Measurements from ENCODE around the gene IL1A. TPM values are rescaled to one million over a fixed set of nuclear protein-coding genes. Genes with fewer than 3 reads are reported as not detected.

Gene IL1A
- total and polyA plus RNA-seq, 2 experiments from 2014 or later: 1.4 to 2.3 TPM

DNA sequence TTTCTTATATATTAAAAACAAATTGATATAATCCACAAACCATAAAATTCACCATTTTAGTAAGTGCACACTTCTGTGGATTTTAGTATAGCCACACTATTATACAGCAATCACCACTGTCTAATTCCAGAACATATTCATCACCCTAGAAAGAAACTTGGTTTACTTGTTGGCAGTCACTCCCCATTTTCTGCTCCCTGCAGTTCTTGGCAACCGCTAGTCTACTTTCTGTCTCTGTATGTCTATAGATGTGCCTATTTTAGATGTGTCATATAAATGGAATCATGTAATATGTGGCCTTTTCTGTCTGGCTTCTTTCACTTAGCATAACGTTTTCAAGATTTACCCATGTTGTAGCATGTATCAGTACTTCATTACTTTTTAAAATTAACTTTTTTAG, 25.6 kb downstream of the IL1A start:
- Histone ChIP-seq H3K27me3 (no peaks in the 10 kb centered on the region), H3K9me3 (ENCODE audit: low read depth) (no peaks in the 10 kb centered on the region), H2AFZ (no peak overlapping the region), H3K4me3 (no peak overlapping the region), H3K27ac (no peak overlapping the region), H4K20me1 (ENCODE audit: insufficient read depth, poor library complexity, severe bottlenecking) (no peaks in the 10 kb centered on the region), H3K79me2 (peaks cover 16% of the 10 kb centered on the region), H3K9me2 (replicated peaks; ENCODE audit: insufficient read depth) (no peaks in the 10 kb centered on the region), H3K4me2 (no peak overlapping the region), H3K4me1 (ENCODE audit: insufficient read depth) (peaks cover 14% of the 10 kb centered on the region), H3K36me3 (replicated peaks; ENCODE audit: insufficient read depth, low read depth) (no peaks in the 10 kb centered on the region)
- TF ChIP-seq EZH2 (IDR thresholded peaks at IDR 0.05; ENCODE audit: borderline replicate concordance) (no peak), EZH2phosphoT487 (IDR thresholded peaks at IDR 0.05; ENCODE audit: low read depth, severe bottlenecking, unreplicated experiment) (no peak)
- TF ChIP-seq, protein P1, sequence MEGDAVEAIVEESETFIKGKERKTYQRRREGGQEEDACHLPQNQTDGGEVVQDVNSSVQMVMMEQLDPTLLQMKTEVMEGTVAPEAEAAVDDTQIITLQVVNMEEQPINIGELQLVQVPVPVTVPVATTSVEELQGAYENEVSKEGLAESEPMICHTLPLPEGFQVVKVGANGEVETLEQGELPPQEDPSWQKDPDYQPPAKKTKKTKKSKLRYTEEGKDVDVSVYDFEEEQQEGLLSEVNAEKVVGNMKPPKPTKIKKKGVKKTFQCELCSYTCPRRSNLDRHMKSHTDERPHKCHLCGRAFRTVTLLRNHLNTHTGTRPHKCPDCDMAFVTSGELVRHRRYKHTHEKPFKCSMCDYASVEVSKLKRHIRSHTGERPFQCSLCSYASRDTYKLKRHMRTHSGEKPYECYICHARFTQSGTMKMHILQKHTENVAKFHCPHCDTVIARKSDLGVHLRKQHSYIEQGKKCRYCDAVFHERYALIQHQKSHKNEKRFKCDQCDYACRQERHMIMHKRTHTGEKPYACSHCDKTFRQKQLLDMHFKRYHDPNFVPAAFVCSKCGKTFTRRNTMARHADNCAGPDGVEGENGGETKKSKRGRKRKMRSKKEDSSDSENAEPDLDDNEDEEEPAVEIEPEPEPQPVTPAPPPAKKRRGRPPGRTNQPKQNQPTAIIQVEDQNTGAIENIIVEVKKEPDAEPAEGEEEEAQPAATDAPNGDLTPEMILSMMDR (IDR thresholded peaks at IDR 0.05; ENCODE audit: poor library complexity): no peak
- 87% methylated on average over 2 of the region's 2 CpGs for WGBS (ENCODE audit: low lambda C conversion rate, missing lambda C conversion rate)
- DNase-seq (ENCODE audit: low spot score): no peak

DNA sequence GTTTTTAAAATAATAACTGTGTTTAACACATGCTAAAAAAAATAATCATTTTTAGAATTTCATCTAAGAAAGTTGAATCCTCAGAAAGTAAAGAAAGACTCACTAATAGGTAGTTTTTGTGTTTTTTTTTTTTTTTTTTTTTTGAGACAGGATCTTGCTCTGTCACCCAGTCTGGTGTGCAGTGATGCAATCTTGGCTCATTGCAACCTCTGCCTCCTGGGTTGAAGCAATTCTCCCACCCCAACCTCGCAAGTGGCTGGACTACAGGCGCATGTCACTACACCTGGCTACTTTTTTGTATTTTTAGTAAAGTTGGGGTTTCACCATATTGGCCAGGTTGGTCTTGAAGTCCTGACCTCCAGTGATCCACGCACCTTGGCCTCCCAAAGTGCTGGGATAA, 27.0 kb downstream of the IL1A start:
- Histone ChIP-seq H4K20me1 (ENCODE audit: insufficient read depth, poor library complexity, severe bottlenecking) (no peaks in the 10 kb centered on the region), H3K79me2 (peaks cover 4% of the 10 kb centered on the region), H3K4me1 (ENCODE audit: insufficient read depth) (peaks cover 24% of the 10 kb centered on the region), H3K9me2 (replicated peaks; ENCODE audit: insufficient read depth) (no peaks in the 10 kb centered on the region), H2AFZ (no peak overlapping the region), H3K9me3 (ENCODE audit: low read depth) (no peaks in the 10 kb centered on the region), H3K27ac (peak overlapping the region; percentile 4), H3K27me3 (no peaks in the 10 kb centered on the region), H3K4me3 (no peak overlapping the region), H3K4me2 (no peak overlapping the region), H3K36me3 (replicated peaks; ENCODE audit: insufficient read depth, low read depth) (no peaks in the 10 kb centered on the region)
- DNase-seq (ENCODE audit: low spot score): no peak
- TF ChIP-seq EZH2 (IDR thresholded peaks at IDR 0.05; ENCODE audit: borderline replicate concordance) (no peak), EZH2phosphoT487 (IDR thresholded peaks at IDR 0.05; ENCODE audit: low read depth, severe bottlenecking, unreplicated experiment) (no peak)
- TF ChIP-seq, protein P1 (IDR thresholded peaks at IDR 0.05; ENCODE audit: poor library complexity): no peak
- 91% methylated on average over 3 of the region's 3 CpGs for WGBS (ENCODE audit: low lambda C conversion rate, missing lambda C conversion rate)

DNA sequence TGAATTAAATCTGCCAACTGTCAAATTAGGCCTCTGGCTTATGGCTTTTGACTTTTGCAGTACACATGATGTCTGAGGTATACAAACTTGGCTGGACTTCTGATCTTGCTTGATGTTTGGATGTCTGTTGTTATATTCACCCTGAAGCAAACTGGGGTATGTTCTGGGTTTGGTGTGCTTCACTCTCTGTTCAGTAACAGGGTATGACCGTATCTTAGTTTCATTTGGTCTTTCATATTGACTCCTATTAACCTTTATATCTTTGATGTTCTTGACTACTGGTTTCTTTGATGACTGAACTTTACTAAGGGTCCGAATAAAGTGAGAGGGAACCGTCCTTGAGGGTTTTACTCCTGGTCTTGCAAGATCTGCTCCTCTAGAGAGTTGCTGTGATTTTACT, 28.1 kb downstream of the IL1A start:
- no peaks in the 10 kb centered on the region for H3K9me3 ChIP-seq (ENCODE audit: low read depth)
- H4K20me1 ChIP-seq (ENCODE audit: insufficient read depth, poor library complexity, severe bottlenecking): no peaks in the 10 kb centered on the region
- DNase-seq (ENCODE audit: low spot score): no peak
- H3K27ac ChIP-seq: peak overlapping the region; percentile 57
- H3K79me2 ChIP-seq: peaks cover 4% of the 10 kb centered on the region
- peaks cover 32% of the 10 kb centered on the region for H3K4me1 ChIP-seq (ENCODE audit: insufficient read depth)
- no peak overlapping the region for H2AFZ ChIP-seq
- H3K36me3 ChIP-seq (replicated peaks; ENCODE audit: insufficient read depth, low read depth): no peaks in the 10 kb centered on the region
- no peak overlapping the region for H3K4me3 ChIP-seq
- H3K27me3 ChIP-seq: no peaks in the 10 kb centered on the region
- H3K9me2 ChIP-seq (replicated peaks; ENCODE audit: insufficient read depth): no peaks in the 10 kb centered on the region
- no peak for TF ChIP-seq EZH2 (IDR thresholded peaks at IDR 0.05; ENCODE audit: borderline replicate concordance)
- no peak for TF ChIP-seq EZH2phosphoT487 (IDR thresholded peaks at IDR 0.05; ENCODE audit: low read depth, severe bottlenecking, unreplicated experiment)
- TF ChIP-seq, protein P1 (IDR thresholded peaks at IDR 0.05; ENCODE audit: poor library complexity): no peak
- 90% methylated on average over 3 of the region's 3 CpGs for WGBS (ENCODE audit: low lambda C conversion rate, missing lambda C conversion rate)
- H3K4me2 ChIP-seq: no peak overlapping the region

DNA sequence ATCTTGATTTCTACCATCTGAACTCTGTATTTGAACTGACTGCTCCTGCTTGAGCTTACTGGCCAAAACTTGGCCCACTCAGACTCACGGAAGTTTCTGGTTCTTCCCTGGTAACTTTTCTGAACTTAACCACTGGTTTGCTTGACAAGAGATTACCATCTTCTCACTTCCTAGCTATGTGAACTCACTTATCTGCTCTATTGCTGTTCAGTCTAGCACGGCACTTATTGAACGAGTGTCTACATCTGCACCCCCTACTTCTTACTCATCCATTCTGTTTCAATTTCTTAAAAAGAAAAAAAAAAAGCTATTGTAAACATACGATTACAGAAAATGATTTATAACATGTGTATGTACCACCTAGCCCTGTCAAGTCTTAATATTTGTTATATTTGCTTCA, 28.8 kb downstream of the IL1A start:
- no peaks in the 10 kb centered on the region for H3K9me3 ChIP-seq (ENCODE audit: low read depth)
- no peaks in the 10 kb centered on the region for H3K27me3 ChIP-seq
- TF ChIP-seq EZH2phosphoT487 (IDR thresholded peaks at IDR 0.05; ENCODE audit: low read depth, severe bottlenecking, unreplicated experiment): no peak
- TF ChIP-seq, protein P1 (IDR thresholded peaks at IDR 0.05; ENCODE audit: poor library complexity): no peak
- TF ChIP-seq EZH2 (IDR thresholded peaks at IDR 0.05; ENCODE audit: borderline replicate concordance): no peak
- H3K4me1 ChIP-seq (ENCODE audit: insufficient read depth): peaks cover 39% of the 10 kb centered on the region
- no peaks in the 10 kb centered on the region for H4K20me1 ChIP-seq (ENCODE audit: insufficient read depth, poor library complexity, severe bottlenecking)
- no peaks in the 10 kb centered on the region for H3K36me3 ChIP-seq (replicated peaks; ENCODE audit: insufficient read depth, low read depth)
- no peaks in the 10 kb centered on the region for H3K9me2 ChIP-seq (replicated peaks; ENCODE audit: insufficient read depth)
- 86% methylated on average over 4 of the region's 4 CpGs for WGBS (ENCODE audit: low lambda C conversion rate, missing lambda C conversion rate)
- no peak overlapping the region for H3K4me2 ChIP-seq
- peaks cover 4% of the 10 kb centered on the region for H3K79me2 ChIP-seq
- DNase-seq (ENCODE audit: low spot score): no peak
- no peak overlapping the region for H3K4me3 ChIP-seq
- peak overlapping the region; percentile 57 for H3K27ac ChIP-seq
- no peak overlapping the region for H2AFZ ChIP-seq
